Epidermal melanocyte (primary cell): ENCODE data around the gene CCNYL1.
"Not testable (repeated sequence)": the region's sequence is repeated elsewhere in the genome, so short reads cannot be mapped to it uniquely, and the experiment has no call there.

Source experiments
- DNase-seq: peaks from one replicate; pipeline ENCODE4 v3.0.0; 2011; ENCODE audit warnings: low spot score; ENCODE audit not compliant: insufficient read length

Gene CCNYL1

DNA sequence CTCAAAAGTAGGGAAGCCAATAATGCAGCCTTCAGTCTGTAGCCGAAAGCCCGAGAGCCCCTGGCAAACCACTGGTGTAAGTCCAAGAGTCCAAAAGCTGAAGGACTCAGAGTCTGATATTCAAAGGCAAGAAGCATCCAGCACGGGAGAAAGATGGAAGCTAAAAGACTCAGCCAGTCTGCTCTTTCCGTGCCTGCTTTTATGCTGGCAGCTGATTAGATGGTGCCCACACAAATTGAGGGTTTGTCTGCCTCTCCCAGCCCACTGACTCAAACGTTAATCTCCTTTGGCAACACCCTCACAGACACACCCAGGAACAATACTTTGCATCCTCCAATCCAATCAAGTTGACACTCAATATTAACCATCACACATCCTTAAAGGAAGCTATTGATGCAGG, 14.5 kb upstream of the CCNYL1 start:
- DNase-seq, result not testable (repeated sequence)

DNA sequence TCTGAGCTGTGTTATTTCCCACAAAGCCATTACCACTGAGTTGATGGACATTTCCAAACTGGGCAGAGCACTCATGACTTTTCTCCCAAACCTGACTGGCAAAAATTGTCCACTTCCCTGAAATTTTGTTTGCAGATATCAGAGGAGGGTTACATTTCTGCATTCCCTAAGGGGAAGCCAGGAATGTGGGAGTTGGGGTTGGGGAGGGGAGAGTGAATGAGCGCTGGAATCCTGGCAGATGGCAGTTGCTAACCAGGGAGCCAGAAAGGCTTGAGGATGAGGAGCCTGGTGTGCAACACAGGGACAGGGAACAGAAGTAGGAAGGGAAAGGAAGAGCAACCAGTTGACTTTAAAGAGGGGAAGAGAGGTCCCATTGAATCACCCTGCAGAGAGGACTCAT, 14.0 kb upstream of the CCNYL1 start:
- DNase-seq, result no peak

DNA sequence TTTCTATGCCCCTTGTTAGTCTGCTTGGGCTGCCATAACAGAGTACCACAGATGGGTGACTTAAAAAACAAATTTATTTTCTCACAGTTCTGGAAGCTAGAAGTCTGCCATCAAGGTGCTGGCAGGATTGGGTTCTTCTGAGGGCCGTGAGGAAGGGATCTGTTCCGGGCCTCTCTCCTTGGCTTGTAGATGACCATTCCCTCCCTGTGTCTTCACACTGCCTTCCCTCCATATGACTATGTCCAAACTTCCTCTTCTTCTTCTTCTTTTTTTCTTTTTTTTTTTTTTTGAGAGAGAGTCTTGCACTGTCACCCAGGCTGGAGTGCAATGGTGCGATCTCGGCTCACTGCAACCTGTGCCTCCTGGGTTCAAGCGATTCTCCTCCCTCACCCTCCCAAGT, 13.1 kb upstream of the CCNYL1 start:
- no peak for DNase-seq

DNA sequence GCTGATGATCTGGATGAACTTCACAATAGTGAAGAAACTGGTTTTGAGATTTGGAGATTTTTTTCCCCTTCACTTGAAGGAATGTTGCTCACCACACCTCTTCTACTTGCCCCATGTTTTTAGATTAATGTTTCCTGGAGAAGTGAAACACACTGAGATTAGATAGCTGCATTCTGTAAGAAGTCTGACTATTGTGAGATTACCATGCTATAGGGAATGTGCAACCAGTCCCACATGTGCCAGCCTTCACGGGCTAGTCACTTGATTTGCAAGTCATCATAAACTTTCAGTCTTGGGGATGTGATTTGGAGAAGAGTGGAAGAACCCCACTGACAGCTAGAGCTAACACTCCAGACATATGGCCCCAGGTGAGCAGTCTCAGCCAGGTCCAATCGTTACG, 7.4 kb upstream of the CCNYL1 start:
- no peak for DNase-seq

DNA sequence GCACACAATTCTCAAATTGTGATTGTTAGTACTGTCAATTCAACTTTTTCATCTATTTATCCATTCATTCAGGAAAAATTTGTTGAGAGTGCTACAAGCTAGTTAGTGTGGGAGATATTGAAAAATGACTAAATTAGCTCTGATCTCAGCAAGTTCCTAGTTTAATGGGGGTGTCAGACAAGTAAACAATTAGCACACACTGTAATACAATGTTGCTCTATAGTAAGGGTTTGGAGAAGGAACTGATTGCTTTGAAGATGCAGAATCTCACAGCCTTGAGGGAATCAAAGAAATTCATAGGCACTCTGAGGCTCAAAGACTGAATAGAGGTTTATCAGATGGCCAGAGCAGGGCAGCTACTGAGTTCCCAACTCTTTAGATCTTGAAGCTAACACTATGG, 6.8 kb upstream of the CCNYL1 start:
- DNase-seq, result no peak

DNA sequence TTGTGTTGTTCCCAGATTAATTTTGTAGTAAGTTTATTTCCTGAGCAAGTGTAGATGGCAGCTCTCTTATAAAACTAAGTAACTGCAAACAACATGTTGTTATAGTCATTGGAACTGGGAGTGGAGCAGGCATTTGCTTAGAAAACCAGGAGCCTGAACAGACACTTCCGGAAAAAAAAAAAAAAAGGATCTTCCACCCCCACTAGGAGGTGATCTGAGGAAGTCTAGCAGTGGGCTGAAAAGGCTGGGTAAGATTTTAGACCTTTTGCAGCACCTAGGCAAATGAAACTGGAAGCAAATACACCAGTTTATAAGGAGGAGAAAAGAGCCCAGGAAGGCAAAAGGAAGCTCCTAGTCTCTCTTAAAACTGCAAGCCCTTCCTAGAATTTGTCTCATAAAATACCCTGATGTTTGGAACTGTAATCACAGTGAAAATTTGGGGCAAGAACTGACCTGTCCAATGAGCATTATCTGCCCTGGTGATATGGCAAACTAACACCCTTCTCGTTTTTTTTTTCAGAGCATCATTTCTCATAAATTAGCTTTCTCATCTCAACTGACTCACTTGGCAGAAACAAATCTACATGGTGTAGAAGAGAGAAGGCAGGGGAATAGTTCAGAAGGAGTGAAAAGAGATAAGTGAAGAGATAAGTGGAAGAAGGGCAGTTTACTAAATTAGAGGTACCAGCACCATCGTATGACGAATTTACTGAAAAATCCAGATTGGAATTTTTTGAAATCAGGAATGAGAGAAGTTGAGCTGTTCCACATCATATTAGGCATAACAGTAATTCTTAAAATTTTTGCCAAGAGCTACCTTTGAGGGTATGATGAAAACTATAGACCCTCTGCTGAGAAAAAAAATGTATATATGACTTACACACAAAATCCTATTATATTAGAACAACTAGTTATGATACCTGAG, 4.2 kb upstream of the CCNYL1 start:
- DNase-seq, result no peak

DNA sequence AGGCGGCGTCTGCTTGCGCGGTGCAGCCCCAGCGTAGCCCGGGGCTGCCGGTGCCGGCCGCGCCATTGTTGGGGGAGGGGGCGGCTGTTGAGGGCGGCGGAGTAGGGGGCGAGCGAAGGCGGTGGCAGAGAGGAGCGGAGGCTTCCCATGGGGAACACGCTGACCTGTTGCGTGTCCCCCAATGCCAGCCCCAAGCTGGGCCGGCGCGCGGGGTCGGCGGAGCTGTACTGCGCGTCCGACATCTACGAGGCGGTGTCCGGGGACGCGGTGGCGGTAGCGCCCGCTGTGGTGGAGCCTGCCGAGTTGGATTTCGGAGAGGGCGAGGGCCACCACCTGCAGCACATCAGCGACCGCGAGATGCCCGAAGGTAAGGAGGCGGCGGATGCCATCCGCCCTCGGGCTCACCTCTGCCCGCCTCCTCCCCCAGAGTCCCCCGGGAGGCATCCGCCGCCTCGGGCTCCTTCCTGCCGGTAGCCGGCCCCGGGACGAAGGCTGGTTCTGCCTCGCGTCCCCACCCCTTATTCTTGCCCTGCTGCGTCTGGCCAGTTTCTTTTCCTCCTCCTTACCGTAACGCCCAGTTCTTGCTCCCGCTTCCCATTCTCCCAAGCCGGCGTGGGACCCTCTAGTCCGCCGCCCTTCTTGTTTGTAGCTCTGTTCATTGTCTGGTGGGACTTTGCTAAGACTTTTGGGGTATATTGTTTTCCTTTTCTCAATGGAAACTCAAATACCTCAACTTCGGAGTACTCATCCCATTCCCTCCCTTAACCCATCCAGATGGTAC, 500 bp downstream of the CCNYL1 start:
- DNase-seq, result no peak

DNA sequence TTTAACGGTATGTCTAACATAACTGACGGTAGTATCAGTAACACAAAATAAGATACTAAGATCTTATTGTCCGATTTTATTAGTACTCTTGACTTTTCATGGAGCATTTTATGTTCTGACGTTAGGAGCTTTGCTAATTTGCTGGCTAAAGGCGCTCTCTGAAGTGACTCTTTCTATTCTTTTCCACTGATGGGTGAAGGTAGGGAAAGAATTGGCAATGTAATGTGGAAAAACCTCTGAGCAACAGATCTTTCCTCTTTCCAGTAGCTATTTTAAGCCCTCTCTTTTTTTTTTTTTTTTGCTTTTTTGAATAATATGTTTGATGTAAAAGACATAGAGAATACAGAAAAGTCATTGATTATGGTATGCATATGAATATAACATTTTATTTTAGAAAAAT, 4.6 kb downstream of the CCNYL1 start:
- no peak for DNase-seq

DNA sequence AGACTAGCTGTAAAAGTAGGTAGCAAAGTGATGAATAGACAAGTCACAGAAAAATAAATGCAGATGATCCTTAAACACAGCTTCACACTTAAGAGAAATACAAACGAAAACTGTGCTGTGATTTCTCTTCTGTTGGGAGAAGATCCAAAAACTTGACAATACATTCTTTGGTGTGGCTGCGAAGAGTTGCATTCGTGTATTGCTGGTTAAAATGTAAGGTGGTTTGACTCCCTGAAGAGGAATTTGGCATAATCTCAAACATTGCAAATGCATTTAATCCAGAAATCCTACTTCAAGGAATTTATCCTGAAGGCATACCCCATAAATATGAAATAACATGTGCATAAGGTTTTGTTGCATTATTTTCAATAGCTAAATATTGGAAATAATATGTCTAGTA, 7.1 kb downstream of the CCNYL1 start:
- no peak for DNase-seq

DNA sequence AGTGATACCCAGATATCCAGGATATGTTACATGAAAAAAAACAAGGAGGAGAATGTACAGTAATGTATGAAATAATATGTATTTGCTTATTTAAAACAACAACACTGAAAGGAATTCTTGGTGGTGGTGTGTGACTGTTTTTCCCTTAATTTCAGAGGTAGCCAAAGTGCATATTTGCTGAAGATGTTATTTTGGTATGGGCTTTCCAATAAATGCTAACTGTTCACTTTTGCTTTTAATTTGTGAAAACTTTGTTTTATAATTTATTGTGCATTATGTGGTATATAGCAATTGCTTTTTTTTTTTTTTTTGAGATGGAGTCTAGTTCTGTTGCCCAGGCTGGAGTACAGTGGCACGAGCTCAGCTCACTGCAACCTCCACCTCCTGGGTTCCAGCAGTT, 7.6 kb downstream of the CCNYL1 start:
- DNase-seq, result no peak

DNA sequence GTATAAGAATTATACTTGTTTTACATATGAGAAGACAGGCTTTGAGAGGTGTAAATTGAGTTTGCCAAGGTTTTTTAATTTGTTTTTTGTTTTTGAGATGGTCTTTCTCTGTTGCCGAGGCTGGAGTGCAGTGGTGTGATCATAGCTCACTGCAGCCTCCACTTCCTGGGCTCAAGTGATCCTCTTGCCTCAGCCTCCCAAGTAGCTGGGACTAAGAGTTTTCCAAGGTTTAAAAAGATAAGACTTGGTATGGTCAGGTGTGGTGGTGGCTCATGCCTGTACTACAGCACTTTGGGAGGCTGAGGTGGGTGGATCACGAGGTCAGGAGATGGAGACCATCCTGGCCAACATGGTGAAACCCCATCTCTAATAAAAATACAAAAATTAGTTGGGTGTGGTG, 8.2 kb downstream of the CCNYL1 start:
- not testable (repeated sequence) for DNase-seq

DNA sequence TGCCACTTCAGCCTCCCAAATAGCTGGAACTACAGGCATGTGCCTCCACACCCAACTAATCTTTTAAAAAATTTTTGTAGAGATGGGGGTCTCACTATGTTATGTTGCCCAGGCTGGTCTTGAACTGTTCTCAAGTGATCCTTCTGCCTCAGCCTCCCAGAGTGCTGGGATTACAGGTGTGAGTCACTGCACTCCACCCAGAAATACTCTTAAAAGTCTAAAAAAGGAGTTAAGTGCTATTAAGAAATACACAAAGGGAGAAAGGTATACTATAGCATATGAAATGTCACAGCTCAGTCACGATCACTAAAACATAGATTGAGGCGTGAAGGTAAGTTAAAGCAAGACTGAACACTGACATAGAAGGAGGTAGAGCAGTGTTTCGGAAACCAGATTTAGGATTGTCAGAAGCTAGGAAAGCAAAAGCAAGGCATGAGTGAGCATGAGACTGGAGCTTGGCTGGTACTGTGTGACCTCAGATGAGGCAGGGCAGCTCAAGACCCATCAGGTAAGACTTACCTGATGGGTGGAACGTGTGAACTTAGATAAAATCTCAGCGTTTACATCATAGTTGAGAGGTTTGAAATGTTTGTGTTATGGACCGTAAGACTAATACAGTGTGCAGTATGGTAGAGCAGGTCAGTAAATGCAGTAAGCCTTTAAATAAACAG, 9.2 kb downstream of the CCNYL1 start:
- no peak for DNase-seq

DNA sequence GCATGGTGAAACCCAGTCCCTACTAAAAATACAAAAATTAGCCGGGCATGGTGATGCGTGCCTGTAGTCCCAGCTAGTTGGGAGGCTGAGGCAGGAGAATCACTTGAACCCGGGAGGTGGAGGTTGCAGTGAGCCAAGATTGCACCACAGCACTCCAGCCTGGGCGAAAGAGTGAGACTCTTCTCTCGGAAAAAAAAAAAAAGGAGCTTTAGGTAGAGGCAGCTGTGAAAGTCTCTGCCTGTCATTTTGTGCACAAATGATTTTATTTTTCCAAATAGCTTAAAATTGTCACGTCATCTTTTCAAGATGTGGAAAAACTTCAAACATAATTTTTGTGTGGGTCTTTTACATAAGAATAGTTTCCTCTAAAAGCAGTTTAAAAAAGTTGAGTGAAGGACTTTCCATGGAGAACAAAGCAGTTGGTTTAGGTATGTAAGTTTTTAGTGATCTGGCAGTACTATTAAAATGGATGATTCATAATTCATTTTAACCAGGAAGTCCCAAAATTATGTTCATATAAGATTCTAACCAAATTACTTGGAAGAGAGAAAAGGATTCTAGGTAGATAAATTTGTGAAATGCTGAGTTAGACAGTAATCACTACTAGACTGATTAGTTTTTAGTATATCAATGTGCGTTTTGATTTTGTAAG, 11.5 kb downstream of the CCNYL1 start:
- DNase-seq, result no peak

DNA sequence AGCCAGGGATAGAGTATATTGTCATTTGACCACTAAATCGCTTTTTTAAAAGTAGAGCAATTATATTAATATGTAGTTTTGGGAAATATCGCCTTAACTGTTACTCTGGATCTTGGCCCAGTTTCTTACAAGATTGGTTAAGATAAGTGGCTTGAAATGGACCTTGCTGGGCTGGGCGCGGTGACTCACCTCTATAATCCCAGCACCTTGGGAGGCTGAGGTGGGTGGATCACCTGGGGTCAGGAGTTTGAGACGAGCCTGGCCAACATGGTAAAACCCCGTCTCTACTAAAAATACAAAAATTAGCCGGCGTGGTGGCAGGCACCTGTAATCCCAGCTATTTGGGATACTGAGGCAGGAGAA, 12.0 kb downstream of the CCNYL1 start:
- DNase-seq, result not testable (repeated sequence)

DNA sequence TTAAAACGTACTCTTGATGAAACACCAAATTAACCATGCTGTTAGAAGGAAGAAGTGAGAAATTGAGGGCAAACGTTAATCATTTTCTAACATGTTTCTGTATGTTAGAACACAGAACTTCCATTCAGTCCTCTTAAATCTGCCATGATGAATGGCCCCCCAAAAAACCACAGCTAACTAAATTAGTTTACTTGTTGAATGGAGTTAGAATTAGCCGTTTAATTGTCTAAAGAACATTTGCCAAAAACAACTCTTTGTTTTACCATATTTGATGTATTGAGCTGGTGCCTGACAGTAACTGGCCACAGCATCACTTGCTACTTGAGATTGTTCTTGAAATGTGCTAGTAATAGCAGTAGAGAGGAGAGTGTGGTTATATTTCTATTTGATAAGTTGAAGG, 12.7 kb downstream of the CCNYL1 start:
- DNase-seq, result no peak

DNA sequence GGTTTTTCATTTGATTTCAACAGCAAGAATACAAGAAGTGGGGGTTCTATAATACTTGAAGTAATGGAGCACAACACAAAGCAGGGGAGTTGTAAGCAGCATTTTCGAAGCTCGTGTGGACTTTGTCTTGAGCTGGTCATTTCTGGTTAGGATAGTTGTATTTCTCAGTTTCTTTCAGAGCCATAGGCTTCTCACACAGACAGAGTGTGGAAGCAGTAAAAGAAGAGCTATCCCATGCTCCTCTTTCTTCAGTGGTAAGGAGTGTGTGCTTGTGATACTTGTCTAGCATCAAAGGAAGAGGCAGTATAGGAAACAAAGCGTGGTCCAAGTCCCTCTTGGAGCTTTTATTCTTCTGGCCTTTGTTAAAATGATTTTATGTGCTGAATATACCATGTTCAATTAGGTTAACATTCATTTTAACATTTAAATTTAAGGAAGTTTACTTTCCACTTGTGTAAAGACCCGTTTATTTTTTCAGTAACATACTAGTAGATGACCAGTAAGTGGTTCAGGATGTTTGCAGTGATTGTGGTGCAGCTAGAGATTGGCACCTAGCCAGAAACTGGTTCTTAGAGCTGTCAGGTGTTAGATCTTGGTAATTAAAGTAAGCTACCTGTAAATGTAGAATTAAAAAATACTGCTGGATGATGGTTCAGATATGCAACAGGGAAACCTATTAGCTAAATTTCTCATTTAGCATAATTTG, 14.6 kb downstream of the CCNYL1 start:
- DNase-seq, result no peak

DNA sequence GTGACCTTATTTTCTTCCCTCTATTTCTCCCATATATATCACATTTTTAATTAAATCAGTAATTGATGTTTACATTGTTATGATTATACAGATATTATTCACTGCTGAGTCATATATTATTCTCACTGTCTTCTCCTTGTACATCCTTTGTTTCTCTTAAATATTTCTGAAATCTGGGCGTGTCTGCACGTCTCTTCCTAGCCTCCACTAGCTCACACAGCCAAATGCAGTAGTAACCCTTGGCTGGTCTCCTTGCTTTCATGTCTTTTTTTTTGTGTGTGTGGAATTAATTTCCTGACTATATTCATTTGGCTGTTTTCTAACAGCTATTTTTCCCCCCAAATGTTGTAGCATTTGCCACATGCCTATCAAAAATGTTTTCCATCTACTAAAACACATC, 15.8 kb downstream of the CCNYL1 start:
- DNase-seq, result no peak

DNA sequence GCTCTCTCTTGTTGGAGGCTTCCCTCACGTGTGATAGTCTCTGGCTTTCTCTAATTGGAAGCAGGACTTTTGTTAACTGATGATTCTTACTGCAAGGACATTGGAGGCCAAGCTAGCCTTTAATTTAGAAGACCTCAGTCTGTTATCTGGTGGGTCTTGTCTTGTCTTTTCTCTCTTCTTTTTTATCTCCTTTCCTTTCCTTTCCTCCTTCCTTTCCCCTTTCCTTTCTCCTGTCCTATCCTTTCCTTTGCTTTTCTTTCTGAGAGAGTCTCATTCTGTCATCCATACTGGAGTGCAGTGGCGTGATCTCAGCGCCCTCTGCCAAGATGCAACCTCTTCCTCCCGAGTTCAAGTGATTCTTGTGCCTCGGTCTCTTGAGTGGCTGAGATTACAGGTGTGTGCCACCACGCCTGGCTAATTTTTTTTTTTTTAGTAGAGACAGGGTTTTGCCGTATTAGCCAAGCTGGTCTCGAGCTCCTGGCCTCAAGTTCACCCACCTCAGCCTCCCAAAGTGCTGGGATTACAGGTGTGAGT, 18.1 kb downstream of the CCNYL1 start:
- no peak for DNase-seq

DNA sequence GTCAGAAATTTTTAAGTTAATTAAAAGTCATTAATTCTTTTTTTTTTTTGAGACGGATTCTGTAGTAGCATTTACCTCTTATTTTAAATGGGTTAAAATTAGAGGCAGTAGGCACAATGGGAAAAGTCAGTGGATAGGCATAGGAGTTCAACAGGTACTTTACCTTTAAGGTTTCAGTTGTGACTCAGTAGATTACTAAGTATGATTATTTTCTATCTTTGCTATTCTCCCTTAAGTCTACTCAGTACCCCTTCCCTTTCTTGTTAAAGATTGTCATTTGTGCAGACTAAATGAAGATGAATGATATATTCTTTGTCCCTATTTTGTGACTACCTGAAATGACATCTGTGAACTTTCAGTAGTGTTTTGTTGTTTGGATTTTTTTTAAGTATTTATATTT, 19.7 kb downstream of the CCNYL1 start:
- DNase-seq, result no peak

DNA sequence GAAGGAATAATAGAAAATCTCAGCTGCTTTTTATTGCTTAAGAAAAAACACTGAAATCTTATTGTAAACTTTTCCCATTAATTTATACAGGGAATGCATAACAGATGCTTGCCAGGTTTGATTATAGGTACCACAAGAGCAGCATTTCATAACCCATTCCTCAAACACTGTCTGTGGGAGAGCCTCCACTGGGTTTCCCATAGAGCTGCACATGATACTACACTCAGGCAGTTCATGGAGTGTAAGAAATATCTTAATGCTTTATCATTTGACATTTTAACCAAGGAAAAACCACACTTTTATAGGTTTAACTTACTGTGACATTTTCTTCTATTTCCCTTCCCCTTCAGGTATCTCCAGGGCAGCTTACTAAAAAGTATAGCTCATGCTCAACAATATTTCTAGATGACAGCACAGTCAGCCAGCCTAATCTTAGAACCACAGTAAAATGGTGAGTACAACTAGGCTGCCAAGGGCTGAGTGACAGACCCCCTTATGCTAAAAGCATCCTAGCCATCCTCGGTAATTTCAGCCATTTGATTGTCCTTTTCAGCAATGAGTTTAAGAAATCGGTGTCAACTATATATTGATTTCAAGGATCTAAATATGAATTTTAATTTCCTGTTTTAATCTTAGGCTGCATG, 22.3 kb downstream of the CCNYL1 start:
- DNase-seq, result no peak
